Panc1 (cell line): Measurements from ENCODE around the gene PRKCQ. TPM values are rescaled to one million over a fixed set of nuclear protein-coding genes. Genes with fewer than 3 reads are reported as not detected.
A peak's percentile ranks its signal among the peaks of the same experiment; 100 is the strongest.

Source experiments
- ATAC-seq: fragments of 200-7000 bp; cut with Tn5 transposase; 2 replicates; pipeline ENCODE4 v1.9.1; 2020; ENCODE audit warnings: mild to moderate bottlenecking, moderate library complexity
- BruUV-seq: library from RNA; stranded (reverse); fragments of 400-500 nt; replicated peaks from 2 replicates; lab custom pipeline; 2021; lab: Mats Ljungman, UMichigan
- CTCF ChIA-PET: fragments of 300-600 bp; sonication (Branson Sonifier 250); formaldehyde crosslinking; loops from one replicate; lab custom pipeline; 2022; ENCODE audit warnings: antibody characterized with exemption; lab: Charles Lee
- POLR2A ChIA-PET: fragments of 300-600 bp; sonication (Branson Sonifier 250); formaldehyde crosslinking; loops from one replicate; lab custom pipeline; 2022; ENCODE audit warnings: antibody characterized with exemption; lab: Charles Lee
- DNase-seq: peaks from one replicate; pipeline ENCODE4 v3.0.0-alpha.2; 2010; ENCODE audit warnings: low read depth, low spot score
- H3K27ac ChIP-seq: 2 replicates; pipeline ENCODE4 v1.5.1; 2011; ENCODE audit warnings: mild to moderate bottlenecking, low read length, inconsistent platforms
- H3K27me3 ChIP-seq: fragments of 200-500 bp; sonication (Bioruptor generic); 2 replicates; pipeline ENCODE4 v1.6.0; 2014; ENCODE audit warnings: low read length, inconsistent platforms; ENCODE audit not compliant: control insufficient read depth, insufficient read depth
- H3K36me3 ChIP-seq: fragments of 200-500 bp; sonication (Bioruptor generic); 2 replicates; pipeline ENCODE4 v1.5.1; 2014; ENCODE audit warnings: inconsistent platforms, mild to moderate bottlenecking, low read length, moderate library complexity; ENCODE audit not compliant: control insufficient read depth, insufficient read depth
- H3K4me1 ChIP-seq: 2 replicates; pipeline ENCODE4 v1.5.1; 2011; ENCODE audit warnings: inconsistent platforms, mild to moderate bottlenecking, low read length, moderate library complexity; ENCODE audit not compliant: control insufficient read depth, insufficient read depth
- H3K4me3 ChIP-seq, 2 experiments: 2 replicates each; pipeline ENCODE4 v1.5.1; 2011 to 2012; ENCODE audit warnings: low read depth in 2 of 2, low read length in 2 of 2, mild to moderate bottlenecking in 2 of 2, inconsistent platforms in 1 of 2, moderate library complexity in 1 of 2
- H3K9me3 ChIP-seq: fragments of 200-500 bp; sonication (Bioruptor generic); 2 replicates; pipeline ENCODE4 v1.5.1; 2014; ENCODE audit warnings: low read depth, mild to moderate bottlenecking, inconsistent platforms, low read length, moderate library complexity; ENCODE audit not compliant: control insufficient read depth, insufficient read depth
- CTCF ChIP-seq: fragments of 450-650 bp; IDR thresholded peaks from 2 replicates; pipeline ENCODE4 v1.5.1; 2017; ENCODE audit warnings: mild to moderate bottlenecking
- POLR2AphosphoS5 ChIP-seq: IDR thresholded peaks from 2 replicates; pipeline ENCODE4 v1.6.1; 2012; ENCODE audit warnings: mild to moderate bottlenecking, low read depth, low read length, moderate library complexity
- REST ChIP-seq, 2 experiments: IDR thresholded peaks; 2 replicates each; pipeline ENCODE4 v1.6.1; 2011 to 2012; ENCODE audit warnings: low read depth in 2 of 2, control low read depth in 1 of 2, low read length in 1 of 2, mild to moderate bottlenecking in 1 of 2, moderate library complexity in 1 of 2; ENCODE audit not compliant: insufficient read depth in 1 of 2
- SIN3A ChIP-seq: IDR thresholded peaks from 2 replicates; pipeline ENCODE4 v1.6.1; 2012; ENCODE audit warnings: low read depth, mild to moderate bottlenecking, low read length, moderate library complexity, borderline replicate concordance; ENCODE audit not compliant: insufficient read depth
- TCF7L2 ChIP-seq: IDR thresholded peaks from 2 replicates; pipeline ENCODE4 v1.6.1; 2011; ENCODE audit warnings: mild to moderate bottlenecking, low read depth, low read length, inconsistent platforms
- in situ Hi-C: cut with HindIII; loops from 2 replicates; pipeline ENCODE4 v1.10.0; 2016; ENCODE audit warnings: low sequenced_read_pairs, low pct_unique_long_range_greater_than_20kb
- intact Hi-C: fragments of 100-400 bp; cut with micrococcal nuclease; formaldehyde crosslinking; loops from one replicate; pipeline ENCODE4 v1.10.0; 2022; ENCODE audit not compliant: unreplicated experiment
- total RNA-seq: library from RNA; stranded (reverse); gene quantifications from one replicate; pipeline ENCODE4 v1.2.1, GENCODE V29; 2021; ENCODE audit not compliant: unreplicated experiment

Gene PRKCQ
- total RNA-seq, 1 experiment from 2014 or later = 0.23 TPM

GRCh38 chr10:6418167-6418566 is 161.9 kb downstream of the PRKCQ start:
- no peaks in the 10 kb centered on the region for H3K36me3 ChIP-seq
- POLR2A ChIA-PET = no interaction called here
- no peaks in the 10 kb centered on the region for H3K4me1 ChIP-seq
- no peak for TF ChIP-seq CTCF
- no peak for TF ChIP-seq POLR2AphosphoS5
- no peak for TF ChIP-seq SIN3A
- TF ChIP-seq REST (IDR thresholded peaks at IDR 0.05; ENCODE audit: insufficient read depth in 1 of 2, low read depth in 2 of 2, low read length in 1 of 2) = no peak
- TF ChIP-seq TCF7L2 = no peak
- in situ Hi-C loops = no loop called here
- intact Hi-C loops = loop anchor here (5.0 kb wide), 1 partner anchor 249 kb away; no protein-coding TSS in a partner anchor
- H3K4me3 ChIP-seq = no peak overlapping the region
- DNase-seq = no peak
- H3K27me3 ChIP-seq = peaks cover 7% of the 10 kb centered on the region
- CTCF ChIA-PET = interaction anchor here (0.6 kb wide), 1 partner anchor 371 kb away, joined by 6 read pairs; no protein-coding TSS in a partner anchor
- no TSS peak for BruUV-seq
- no peaks in the 10 kb centered on the region for H3K9me3 ChIP-seq
- no peak for ATAC-seq
- H3K27ac ChIP-seq = no peak overlapping the region

- ChIA-PET CTCF (interaction anchor here (0.8 kb wide), 1 partner anchor 261 kb away, joined by 3 read pairs; no protein-coding TSS in a partner anchor), POLR2A (no interaction called here)
- in situ Hi-C loops (no loop called here), intact Hi-C loops (loop anchor here (5.0 kb wide), 1 partner anchor 250 kb away; no protein-coding TSS in a partner anchor)
- H3K9me3 ChIP-seq = no peaks in the 10 kb centered on the region
- peak; percentile 24 for DNase-seq
- TF ChIP-seq TCF7L2 = no peak
- peak; percentile 60 for TF ChIP-seq CTCF
- peaks cover 7% of the 10 kb centered on the region for H3K27me3 ChIP-seq
- no peak overlapping the region for H3K27ac ChIP-seq
- peak; percentile 79 for ATAC-seq
- H3K4me3 ChIP-seq = no peak overlapping the region
- no TSS peak for BruUV-seq
- no peaks in the 10 kb centered on the region for H3K36me3 ChIP-seq
- no peaks in the 10 kb centered on the region for H3K4me1 ChIP-seq
Measured at GRCh38 chr10:6416892-6417512, 163.1 kb downstream of the PRKCQ start.
